Fibroblast of skin of right quadriceps (primary cell): ENCODE results near the gene SOX5.

ENCODE experiments used
- DNase-seq: peaks from one replicate; pipeline ENCODE4 v3.0.0-alpha.2; 2013

Gene SOX5

GRCh38 chr12:23585782-23586163 lies 363.7 kb downstream of the SOX5 start:
- DNase-seq = no peak

GRCh38 chr12:23585156-23585781 lies 364.2 kb downstream of the SOX5 start:
- no peak for DNase-seq

DNA sequence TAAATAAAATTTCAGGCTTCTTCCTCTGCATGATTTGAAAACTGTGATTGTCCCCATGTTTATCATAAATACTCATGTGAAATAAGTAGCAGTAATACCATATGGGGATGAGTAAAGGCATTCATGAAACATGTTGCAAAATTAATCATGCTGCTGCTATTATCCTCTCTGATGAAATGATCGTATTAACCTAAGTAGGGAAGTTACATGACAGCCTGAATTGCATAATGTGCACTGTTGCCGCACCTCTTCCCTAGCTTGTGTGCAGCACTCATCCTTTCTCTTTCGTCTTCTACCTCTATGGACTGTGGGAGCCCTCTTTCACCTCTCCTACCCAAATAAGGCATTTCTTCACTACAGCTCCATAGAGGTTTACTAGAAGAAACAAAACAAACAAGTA lies 367.6 kb downstream of the SOX5 start:
- no peak for DNase-seq

- no peak for DNase-seq
Measured at GRCh38 chr12:23579257-23579656, 370.2 kb downstream of the SOX5 start.

- no peak for DNase-seq
Measured at GRCh38 chr12:23576372-23576771, 373.1 kb downstream of the SOX5 start.

DNA sequence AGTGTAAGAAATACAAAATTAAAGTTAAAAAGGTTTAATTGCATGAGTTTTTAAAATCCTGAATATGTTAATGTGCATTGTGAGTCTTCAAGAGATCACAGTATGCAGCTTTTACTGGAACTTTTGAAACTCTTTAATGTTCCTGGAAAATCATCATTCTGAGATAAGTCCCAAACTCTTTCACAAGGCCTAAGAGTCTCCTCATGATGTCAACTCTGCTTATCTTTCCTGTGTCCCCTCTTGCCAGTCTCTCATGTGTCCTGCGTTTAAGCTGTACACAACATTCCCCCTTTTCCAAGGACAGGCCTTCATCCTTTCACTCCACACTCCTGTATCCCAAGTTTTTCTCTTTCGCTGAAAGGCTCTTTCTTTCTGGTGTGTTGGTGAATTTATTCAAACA lies 380.1 kb downstream of the SOX5 start:
- no peak for DNase-seq

GRCh38 chr12:23566133-23566532 lies 383.3 kb downstream of the SOX5 start:
- no peak for DNase-seq

DNA sequence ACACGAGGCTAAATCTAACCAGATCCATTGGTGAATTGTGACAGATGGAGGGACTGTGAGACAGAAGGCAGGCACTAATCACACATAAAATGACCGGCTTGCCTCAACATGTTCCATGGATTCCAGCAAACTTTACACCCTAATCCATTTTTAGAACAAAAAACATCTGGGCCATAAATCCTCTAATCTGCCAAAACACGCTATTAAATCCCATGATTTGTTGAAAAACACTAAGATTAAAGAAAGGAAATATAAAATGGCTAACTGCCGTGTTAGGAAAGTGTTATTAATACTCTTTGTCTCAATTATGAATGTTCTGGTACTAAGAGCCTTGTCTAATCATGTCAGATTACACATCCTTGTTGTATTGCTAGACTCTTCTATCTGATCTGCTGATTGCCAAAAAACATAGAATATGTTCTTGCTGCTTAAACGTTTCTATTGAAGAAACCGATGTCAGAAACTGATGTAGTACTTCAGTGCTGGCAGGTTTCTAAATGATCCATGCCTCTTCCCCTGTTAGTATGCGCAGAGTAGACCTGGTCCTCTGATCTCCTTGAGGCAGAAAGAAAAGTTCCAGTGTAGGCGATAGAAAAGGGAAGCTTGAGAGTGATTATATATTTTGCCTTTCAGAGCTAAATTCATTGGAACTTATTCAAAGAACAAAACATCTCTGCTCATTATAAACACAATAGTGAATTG lies 384.9 kb downstream of the SOX5 start:
- no peak for DNase-seq

GRCh38 chr12:23561364-23562345 lies 387.8 kb downstream of the SOX5 start:
- no peak for DNase-seq

DNA sequence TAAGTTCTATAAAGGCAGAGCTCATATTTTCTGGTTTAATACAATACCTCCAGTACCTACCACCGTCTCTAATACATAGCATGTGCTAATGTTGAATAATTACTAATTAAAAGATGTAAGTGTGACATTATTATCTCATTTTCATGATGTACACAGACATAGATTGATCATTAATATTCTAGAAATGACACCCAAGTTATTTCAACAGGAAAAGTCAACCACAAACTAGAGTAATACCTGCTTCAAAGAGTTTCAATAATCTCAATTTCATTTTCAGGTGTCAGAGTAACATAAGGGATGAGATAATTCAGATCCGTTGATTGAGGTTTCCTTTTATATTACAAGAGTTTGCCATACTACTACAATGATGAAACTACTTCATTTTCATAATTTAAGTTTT lies 388.9 kb downstream of the SOX5 start:
- DNase-seq = no peak

GRCh38 chr12:23559268-23559753 lies 390.2 kb downstream of the SOX5 start:
- DNase-seq = no peak

DNA sequence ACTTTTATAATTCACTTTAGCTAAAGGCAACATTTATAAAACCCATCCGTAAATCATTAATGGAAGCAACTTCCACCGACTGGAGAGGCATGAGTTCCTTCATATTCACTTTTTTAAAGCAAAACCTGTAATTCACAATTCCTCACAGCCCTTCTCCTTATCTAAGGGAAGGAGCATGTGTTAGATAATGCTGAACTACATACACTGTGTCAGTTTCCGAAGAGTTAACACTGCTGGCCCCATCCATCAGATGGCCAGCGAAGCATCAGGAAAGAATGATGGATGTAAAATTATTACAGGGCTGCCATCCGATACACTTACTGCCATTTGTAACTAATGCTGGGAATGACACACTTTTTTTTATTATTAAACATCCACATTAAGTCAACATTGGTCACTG lies 392.8 kb downstream of the SOX5 start:
- no peak for DNase-seq

- DNase-seq = no peak
Measured at GRCh38 chr12:23555825-23556207, 393.7 kb downstream of the SOX5 start.

DNA sequence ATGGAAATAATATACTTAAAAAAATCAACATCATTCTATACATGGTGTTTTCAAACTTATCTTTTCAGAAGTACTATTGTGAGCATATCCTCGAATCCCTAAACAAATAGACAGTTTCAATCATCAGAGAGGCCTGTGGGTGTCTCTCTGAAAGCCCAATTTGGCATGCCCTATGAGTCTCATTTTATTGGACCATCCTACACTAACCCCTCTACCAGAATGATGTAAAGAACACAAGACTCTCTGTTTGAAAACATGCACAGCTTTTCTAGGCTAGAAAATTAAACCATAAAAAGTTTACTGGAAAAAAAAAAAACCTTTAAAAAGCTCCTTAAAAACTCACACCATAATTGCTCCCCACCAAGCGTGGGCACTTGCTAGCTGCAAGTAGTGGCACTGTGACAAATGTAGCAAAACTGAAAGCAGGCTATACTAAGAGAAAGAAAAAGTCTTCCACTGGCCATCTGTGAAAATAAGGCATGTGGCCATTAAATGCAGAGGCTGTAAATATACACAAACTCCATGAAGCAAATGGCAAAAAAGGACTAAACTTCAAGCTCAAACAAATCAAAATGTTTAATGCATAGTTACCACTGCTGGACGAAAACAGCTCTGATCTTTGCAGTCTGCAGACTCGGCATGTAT lies 394.2 kb downstream of the SOX5 start:
- no peak for DNase-seq

GRCh38 chr12:23552417-23552816 lies 397.1 kb downstream of the SOX5 start:
- no peak for DNase-seq

DNA sequence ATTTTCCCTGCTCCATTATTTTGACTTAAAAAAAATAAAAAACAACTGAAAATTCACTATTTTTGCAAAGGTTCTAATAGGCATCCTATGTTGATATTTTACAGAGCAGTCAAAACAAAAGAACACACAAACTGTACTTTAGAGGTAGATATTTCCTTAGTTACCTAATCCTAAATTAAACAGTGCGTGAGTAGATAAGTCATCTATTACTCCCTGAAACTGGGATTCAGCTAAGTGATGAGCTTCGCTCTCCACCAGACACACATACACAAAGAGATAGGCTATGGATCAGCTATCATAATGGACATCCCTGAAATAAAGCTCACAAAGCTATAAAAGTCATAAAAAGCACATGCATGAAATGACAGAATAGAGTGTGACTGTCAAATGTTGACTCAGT lies 398.7 kb downstream of the SOX5 start:
- no peak for DNase-seq

- no peak for DNase-seq
Measured at GRCh38 chr12:23548742-23549141, 400.7 kb downstream of the SOX5 start.

DNA sequence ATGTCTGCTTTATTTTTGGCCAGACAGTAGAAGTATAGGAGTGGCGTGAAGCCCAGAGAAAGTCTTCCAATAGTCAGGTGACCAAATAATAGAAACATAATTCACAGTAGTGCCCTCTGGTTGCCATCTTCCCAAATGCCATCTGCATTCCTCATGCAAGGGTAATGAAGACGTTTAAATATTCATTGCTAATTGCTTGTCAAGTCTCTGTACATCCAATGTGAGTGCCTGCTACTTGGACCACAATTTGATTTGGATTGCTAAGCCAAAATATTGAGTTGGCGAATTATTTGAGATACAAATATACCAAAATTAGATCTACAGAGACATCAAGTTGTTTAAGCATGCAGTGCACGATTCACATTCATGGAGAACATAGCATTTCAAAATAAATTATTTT lies 402.7 kb downstream of the SOX5 start:
- DNase-seq = no peak

GRCh38 chr12:23543767-23544166 lies 405.7 kb downstream of the SOX5 start:
- DNase-seq = no peak

- no peak for DNase-seq
Measured at GRCh38 chr12:23542187-23542586, 407.3 kb downstream of the SOX5 start.

- no peak for DNase-seq
Measured at GRCh38 chr12:23540572-23540971, 408.9 kb downstream of the SOX5 start.

DNA sequence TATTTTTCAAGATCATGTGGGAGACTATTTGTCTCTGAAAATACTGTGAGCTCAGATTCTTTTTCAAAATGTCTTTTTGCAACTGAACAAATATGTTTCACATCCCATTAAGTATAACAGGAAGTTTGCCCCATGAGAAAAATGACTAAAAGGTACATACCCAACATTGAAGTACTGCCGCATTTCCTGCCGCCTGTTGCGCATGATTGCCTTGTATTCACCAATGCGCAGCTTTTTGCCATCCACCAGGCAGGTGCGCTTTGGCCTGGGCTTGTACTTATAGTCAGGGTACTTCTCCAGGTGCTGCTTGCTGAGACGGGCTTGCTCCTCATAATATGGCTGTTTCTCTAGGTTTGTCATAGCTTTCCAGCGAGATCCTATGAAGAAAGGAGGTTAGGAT lies 413.2 kb downstream of the SOX5 start:
- DNase-seq = no peak

DNA sequence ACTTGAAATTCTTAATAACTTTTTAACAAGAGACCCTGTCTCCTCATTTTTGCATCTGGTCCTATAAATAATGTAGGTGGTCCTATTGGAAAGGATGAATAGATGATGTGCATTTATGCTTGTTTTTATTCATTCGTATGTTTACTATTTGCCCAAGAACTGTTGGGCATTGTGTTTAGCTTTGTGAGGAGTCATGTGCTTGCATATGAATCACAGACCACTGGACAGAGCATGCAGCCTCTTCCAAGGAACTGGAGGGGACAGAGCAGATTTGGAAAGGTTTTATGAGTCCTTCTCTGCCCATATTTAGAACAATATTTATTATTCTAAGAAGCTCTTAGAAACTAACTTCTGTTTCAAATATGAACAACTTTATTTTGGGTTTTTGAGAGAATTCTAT lies 414.0 kb downstream of the SOX5 start:
- no peak for DNase-seq
